Naive B cell (primary cell): ENCODE results near the gene POP4. TPM values are rescaled to one million over a fixed set of nuclear protein-coding genes. Genes with fewer than 3 reads are reported as not detected.
"Not testable (repeated sequence)": the region's sequence is repeated elsewhere in the genome, so short reads cannot be mapped to it uniquely, and the experiment has no call there.

Experiments
- ATAC-seq, 2 donors: fragments of 150-1000 bp; cut with Tn5 transposase; 2 replicates each; pipeline ENCODE4 v1.10.0; 2021; ENCODE audit warnings: low read depth in 2 of 2, mild to moderate bottlenecking in 2 of 2, moderate library complexity in 2 of 2
- DNase-seq: peaks from one replicate; pipeline ENCODE4 v3.0.0; 2022
- H3K27ac Mint-ChIP-seq, 6 donors: one replicate each; pipeline ENCODE4 v1.8.0; 2020 to 2022; ENCODE audit warnings: mild to moderate bottlenecking in 6 of 6, mixed read lengths in 6 of 6, moderate library complexity in 5 of 6, inconsistent platforms in 2 of 6
- H3K27me3 Mint-ChIP-seq, 3 donors: one replicate each; pipeline ENCODE4 v1.8.0; 2021 to 2022; ENCODE audit warnings: mixed read lengths in 3 of 3, mild to moderate bottlenecking in 1 of 3
- H3K36me3 Mint-ChIP-seq, 2 donors: one replicate each; pipeline ENCODE4 v1.8.0; 2020 to 2022; ENCODE audit warnings: mixed read lengths in 2 of 2, inconsistent platforms in 1 of 2, mild to moderate bottlenecking in 1 of 2
- H3K4me1 Mint-ChIP-seq, 3 donors: one replicate each; pipeline ENCODE4 v1.8.0; 2020 to 2022; ENCODE audit warnings: mixed read lengths in 3 of 3, inconsistent platforms in 1 of 3, mild to moderate bottlenecking in 1 of 3, moderate library complexity in 1 of 3
- H3K4me3 Mint-ChIP-seq, 8 donors: one replicate each; pipeline ENCODE4 v1.8.0; 2020 to 2022; ENCODE audit warnings: mild to moderate bottlenecking in 8 of 8, mixed read lengths in 8 of 8, moderate library complexity in 8 of 8, inconsistent platforms in 2 of 8
- H3K9me3 Mint-ChIP-seq, 7 donors: one replicate each; pipeline ENCODE4 v1.8.0; 2020 to 2022; ENCODE audit warnings: mixed read lengths in 7 of 7, mild to moderate bottlenecking in 5 of 7, inconsistent platforms in 2 of 7, moderate library complexity in 1 of 7
- polyA plus RNA-seq, 6 donors: library from polyadenylated mRNA; unstranded; fragments of 300-500 nt; fragmentation: Illumina TruSeq; gene quantifications; one replicate each; pipeline ENCODE4 v1.2.3, GENCODE V29; 2021; ENCODE audit warnings: low read depth in 6 of 6

POP4 gene
- polyA plus RNA-seq, 6 donors from 2014 or later: 106 to 154 (median 137) TPM

- DNase-seq (no peak), ATAC-seq (no peak)
- Mint-ChIP-seq H3K9me3 (no peaks in the 10 kb centered on the region), H3K4me3 (no peak overlapping the region), H3K4me1 (peaks cover 11 to 31% (median 28%) of the 10 kb centered on the region in 3 donors), H3K27ac (no peak overlapping the region), H3K27me3 (peaks cover 0 to 35% (median 17%) of the 10 kb centered on the region in 3 donors), H3K36me3 (peaks cover 7 to 20% of the 10 kb centered on the region in 2 donors)
Observed at GRCh38 chr19:29618871-29619270, 12.8 kb downstream of the POP4 start.

DNA sequence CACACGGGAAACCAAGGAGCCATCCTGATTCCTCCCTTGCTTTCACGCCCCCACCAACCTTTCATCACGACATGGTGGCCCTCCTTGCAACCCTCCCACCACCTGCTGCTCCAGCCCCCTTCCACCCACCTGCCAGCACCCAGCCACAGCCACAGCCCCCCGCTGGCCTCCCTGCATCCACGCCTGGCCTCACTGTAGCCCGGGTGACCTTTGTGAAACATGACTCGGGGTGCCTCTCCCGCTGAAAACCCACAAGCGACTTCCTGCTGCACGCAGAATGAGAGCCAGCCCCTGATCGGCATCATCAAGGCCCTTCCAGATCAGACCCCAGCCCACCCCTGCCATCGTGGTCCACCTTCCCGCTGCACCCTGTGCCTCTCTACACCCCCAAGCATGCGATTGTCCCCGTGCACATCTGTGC, 14.9 kb downstream of the POP4 start:
- Mint-ChIP-seq H3K27me3 (peaks cover 0 to 39% (median 21%) of the 10 kb centered on the region in 3 donors), H3K4me3 (peak overlapping the region in 1 of 8 donors; percentile 14), H3K36me3 (peaks cover 0 to 7% of the 10 kb centered on the region in 2 donors), H3K9me3 (no peaks in the 10 kb centered on the region), H3K27ac (peak overlapping the region in 1 of 6 donors; percentile 79), H3K4me1 (peaks cover 11 to 31% (median 28%) of the 10 kb centered on the region in 3 donors)
- DNase-seq: no peak
- no peak for ATAC-seq

GRCh38 chr19:29622166-29623070, 16.3 kb downstream of the POP4 start:
- peak overlapping the region in 2 of 6 donors; percentile 28 to 71 for H3K27ac Mint-ChIP-seq
- no peaks in the 10 kb centered on the region for H3K36me3 Mint-ChIP-seq
- ATAC-seq (peak; percentile 86 to 94), DNase-seq (no peak)
- H3K4me1 Mint-ChIP-seq: peaks cover 7 to 28% (median 26%) of the 10 kb centered on the region in 3 donors
- peaks cover 0 to 39% (median 21%) of the 10 kb centered on the region in 3 donors for H3K27me3 Mint-ChIP-seq
- peak overlapping the region in 3 of 8 donors; percentile 44 to 70 (median 45) for H3K4me3 Mint-ChIP-seq
- no peaks in the 10 kb centered on the region for H3K9me3 Mint-ChIP-seq

DNA sequence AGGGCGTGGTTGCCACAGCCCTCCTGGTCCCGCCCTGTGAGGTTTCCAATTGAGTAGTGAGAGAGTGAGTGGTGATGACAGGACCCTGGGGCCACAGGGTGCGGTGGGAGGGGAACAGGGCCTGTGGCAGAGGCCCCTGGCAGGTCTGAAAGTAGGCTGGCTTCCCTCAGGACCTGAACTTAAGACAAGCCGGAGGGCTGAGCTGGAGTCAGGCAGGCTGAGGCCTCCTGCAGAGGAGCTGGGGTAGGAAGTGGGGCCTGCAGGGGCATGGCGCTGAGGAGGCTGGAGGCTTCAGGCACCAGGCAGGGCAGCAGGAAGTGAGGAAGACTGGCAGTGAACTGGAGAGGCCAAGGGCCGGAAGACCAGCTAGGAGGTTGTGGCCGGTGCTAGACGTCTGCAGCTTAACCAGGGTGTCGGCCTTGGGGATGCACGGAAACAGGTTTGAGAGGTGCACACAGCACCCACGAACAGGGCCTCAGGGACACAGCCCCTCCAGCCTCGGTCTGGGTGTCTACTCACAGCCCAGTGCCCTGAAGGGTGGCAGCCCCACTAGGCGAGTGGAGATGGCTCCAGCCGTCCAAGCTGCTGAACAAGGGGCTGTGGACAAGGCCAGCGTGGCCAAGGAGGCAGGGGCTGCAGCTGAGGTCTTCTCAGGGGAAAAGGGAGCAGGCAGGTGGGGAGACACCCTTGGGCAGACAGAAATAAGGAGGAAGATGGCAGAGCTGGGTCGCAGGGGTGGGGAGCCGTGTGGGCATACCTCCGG, 17.8 kb downstream of the POP4 start:
- H3K9me3 Mint-ChIP-seq: no peaks in the 10 kb centered on the region
- H3K4me1 Mint-ChIP-seq: peaks cover 7 to 28% (median 25%) of the 10 kb centered on the region in 3 donors
- DNase-seq (no peak), ATAC-seq (no peak)
- H3K36me3 Mint-ChIP-seq: no peaks in the 10 kb centered on the region
- H3K27ac Mint-ChIP-seq: peak overlapping the region in 2 of 6 donors; percentile 19 to 41
- H3K27me3 Mint-ChIP-seq: peaks cover 0 to 39% (median 21%) of the 10 kb centered on the region in 3 donors
- peak overlapping the region in 1 of 8 donors; percentile 24 for H3K4me3 Mint-ChIP-seq

DNA sequence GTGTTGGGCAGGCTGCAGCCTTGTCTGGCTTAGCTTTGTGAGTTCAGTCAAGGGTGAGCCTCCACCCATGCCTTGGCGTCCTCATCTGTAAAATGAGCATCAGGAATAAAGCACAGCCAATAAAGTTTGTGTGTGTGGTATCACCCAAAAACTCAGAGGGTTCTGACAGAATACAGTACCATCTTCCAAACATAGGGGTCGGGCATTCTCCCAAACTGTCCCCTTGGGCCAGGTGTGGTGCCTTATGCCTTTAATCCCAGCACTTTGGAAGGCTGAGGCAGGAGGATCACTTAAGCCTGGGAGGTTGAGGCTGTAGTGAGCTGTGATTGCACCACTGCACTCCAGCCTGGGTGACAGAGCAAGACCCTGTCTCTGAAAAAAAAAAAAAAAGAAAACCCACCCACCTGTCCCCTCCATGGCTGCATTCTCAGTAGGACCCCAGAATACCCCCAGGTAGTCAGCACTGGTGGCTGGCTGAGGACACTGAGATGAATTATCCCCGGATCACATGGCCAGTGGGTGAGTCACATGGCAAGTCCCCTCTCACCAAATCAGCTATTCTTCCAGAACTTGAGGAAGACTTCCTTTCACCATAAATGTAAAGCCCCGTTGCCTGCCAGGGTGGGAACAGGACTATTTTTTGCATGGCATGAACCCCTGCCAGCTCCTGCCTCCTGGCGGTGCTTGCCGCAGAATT, 18.6 kb downstream of the POP4 start:
- Mint-ChIP-seq H3K27me3 (peaks cover 0 to 39% (median 21%) of the 10 kb centered on the region in 3 donors), H3K4me1 (peaks cover 7 to 28% (median 25%) of the 10 kb centered on the region in 3 donors), H3K4me3 (no peak overlapping the region), H3K36me3 (no peaks in the 10 kb centered on the region), H3K27ac (no peak overlapping the region), H3K9me3 (no peaks in the 10 kb centered on the region)
- DNase-seq (no peak), ATAC-seq (no peak)

DNA sequence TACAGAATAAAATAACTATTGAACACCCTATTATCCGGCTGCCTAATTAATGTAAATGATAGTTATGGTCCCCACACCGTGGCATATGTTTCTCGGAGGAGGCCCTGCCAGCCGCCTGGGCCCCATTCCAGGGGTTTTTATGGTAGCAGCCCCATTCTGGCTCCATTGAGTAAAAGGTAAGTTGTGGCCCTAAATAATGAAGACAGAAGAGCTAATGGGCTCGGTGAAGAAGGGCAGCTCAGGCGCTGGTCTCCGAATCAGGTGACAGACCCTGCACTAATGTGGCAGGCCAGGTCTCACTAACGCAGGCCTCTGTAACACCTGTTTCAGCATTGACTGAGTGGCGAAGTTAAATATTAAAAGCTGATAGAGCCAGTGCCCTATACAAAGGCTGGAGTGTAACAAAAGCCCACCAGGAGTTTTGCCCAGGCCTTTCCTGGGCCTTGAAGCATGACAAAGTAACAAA, 19.1 kb downstream of the POP4 start:
- DNase-seq: no peak
- Mint-ChIP-seq H3K27ac (no peak overlapping the region), H3K4me1 (peaks cover 7 to 25% (median 24%) of the 10 kb centered on the region in 3 donors), H3K36me3 (no peaks in the 10 kb centered on the region), H3K9me3 (peaks cover 0 to 1% (median 0%) of the 10 kb centered on the region in 7 donors), H3K27me3 (peaks cover 0 to 37% (median 20%) of the 10 kb centered on the region in 3 donors), H3K4me3 (no peak overlapping the region)
- ATAC-seq: no peak

DNA sequence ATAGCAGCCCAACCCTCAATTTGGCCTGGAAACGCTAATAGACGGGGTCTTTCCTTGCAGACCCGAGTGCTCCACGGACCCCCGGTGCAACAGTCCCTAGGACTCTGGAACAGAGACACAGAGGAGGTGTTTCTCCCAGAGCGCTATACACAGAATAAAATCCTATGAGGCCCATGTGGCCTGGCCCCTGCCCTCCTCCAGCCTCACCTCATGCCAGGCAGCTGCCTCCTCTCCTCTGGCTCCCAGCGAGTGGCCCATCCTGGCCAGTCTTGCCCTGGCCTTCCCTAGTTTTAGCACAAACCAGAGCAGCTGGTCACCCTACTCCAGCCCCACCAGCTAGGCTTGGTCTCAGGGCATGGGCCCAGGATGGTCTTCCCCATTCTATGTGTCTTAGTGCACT, 20.3 kb downstream of the POP4 start:
- ATAC-seq (no peak), DNase-seq (no peak)
- H3K27ac Mint-ChIP-seq: peak overlapping the region in 2 of 6 donors; percentile 21 to 53
- H3K27me3 Mint-ChIP-seq: peaks cover 0 to 26% (median 15%) of the 10 kb centered on the region in 3 donors
- peaks cover 0 to 1% (median 0%) of the 10 kb centered on the region in 7 donors for H3K9me3 Mint-ChIP-seq
- peaks cover under 1 to 14% (median 13%) of the 10 kb centered on the region in 3 donors for H3K4me1 Mint-ChIP-seq
- H3K36me3 Mint-ChIP-seq: no peaks in the 10 kb centered on the region
- no peak overlapping the region for H3K4me3 Mint-ChIP-seq

DNA sequence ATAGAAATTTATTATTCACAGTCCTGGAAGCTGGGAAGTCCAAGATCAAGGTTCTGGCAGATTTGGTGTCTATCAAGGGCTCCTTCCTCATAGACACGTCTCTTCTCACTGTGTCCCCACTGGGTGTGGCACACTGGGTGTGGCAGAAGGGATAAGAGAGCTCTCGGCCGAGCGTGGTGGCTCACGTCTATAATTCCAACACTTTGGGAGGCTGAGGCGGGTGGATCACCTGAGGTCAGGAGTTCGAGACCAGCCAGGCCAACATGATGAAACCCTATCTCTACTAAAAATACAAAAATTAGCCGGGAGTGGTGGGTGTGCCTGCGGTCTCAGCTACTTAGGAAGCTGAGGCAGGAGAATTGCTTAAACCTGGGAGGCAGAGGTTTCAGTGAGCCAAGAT, 20.7 kb downstream of the POP4 start:
- ATAC-seq, H3K4me3 Mint-ChIP-seq, DNase-seq, H3K36me3 Mint-ChIP-seq, H3K9me3 Mint-ChIP-seq, H3K4me1 Mint-ChIP-seq: not testable (repeated sequence)
- H3K27me3 Mint-ChIP-seq: peaks cover 0 to 21% (median 10%) of the 10 kb centered on the region in 3 donors
- peak overlapping the region in 1 of 6 donors; percentile 6 for H3K27ac Mint-ChIP-seq

DNA sequence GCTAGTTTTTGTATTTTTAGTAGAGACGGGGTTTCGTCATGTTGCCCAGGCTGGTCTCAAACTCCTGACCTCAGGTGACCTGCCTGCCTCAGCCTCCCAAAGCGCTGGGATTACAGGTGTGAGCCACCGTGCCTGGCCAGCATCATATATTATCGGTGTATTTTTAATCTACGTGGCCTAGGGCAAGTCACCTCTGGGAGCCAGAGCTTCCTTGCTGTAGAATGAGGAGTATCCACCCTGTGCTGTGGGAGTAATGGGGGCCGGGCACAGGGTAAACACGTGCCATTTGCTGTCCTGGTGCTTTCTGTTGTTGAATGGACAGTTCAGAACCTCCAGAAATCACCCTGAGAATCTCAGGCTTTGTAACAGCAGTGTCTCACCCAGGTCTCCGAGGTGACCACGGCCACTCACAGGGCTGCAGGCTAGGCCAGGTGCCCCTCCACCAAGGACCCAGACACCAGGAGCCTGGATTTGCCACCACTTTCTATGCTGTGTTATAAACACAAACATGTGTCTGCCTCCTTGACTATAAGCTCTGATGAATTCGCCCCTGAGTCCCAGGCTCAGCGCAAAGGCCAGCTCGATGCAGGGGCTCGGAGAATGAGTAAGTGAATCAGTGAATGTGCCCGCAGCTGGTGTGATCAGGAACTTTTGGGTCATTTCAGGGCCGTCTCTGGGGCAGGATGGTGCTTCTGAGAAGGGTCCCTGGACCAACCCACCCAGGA, 22.7 kb downstream of the POP4 start:
- Mint-ChIP-seq H3K36me3 (no peaks in the 10 kb centered on the region), H3K9me3 (peaks cover 0 to 2% (median 0%) of the 10 kb centered on the region in 7 donors), H3K4me3 (no peak overlapping the region), H3K27me3 (peaks cover 0 to 4% (median 4%) of the 10 kb centered on the region in 3 donors), H3K4me1 (no peaks in the 10 kb centered on the region), H3K27ac (no peak overlapping the region)
- no peak for ATAC-seq
- DNase-seq: no peak

- no peak for DNase-seq
- no peak for ATAC-seq
- H3K4me1 Mint-ChIP-seq: no peaks in the 10 kb centered on the region
- H3K27me3 Mint-ChIP-seq: peaks cover 0 to 4% (median 0%) of the 10 kb centered on the region in 3 donors
- H3K27ac Mint-ChIP-seq: no peak overlapping the region
- peaks cover 0 to 7% (median 0%) of the 10 kb centered on the region in 7 donors for H3K9me3 Mint-ChIP-seq
- H3K36me3 Mint-ChIP-seq: no peaks in the 10 kb centered on the region
- H3K4me3 Mint-ChIP-seq: no peak overlapping the region
Observed at GRCh38 chr19:29629836-29630534, 23.9 kb downstream of the POP4 start.

- Mint-ChIP-seq H3K27ac (no peak overlapping the region), H3K4me3 (no peak overlapping the region), H3K9me3 (peaks cover 0 to 7% (median 0%) of the 10 kb centered on the region in 7 donors), H3K4me1 (no peaks in the 10 kb centered on the region), H3K36me3 (no peaks in the 10 kb centered on the region), H3K27me3 (peaks cover 0 to 4% (median under 1%) of the 10 kb centered on the region in 3 donors)
- ATAC-seq: no peak
- DNase-seq: no peak
Observed at GRCh38 chr19:29630655-29631054, 24.6 kb downstream of the POP4 start.

GRCh38 chr19:29631450-29631849, 25.4 kb downstream of the POP4 start:
- H3K9me3 Mint-ChIP-seq: peaks cover 0 to 7% (median 0%) of the 10 kb centered on the region in 7 donors
- ATAC-seq (no peak), DNase-seq (no peak)
- H3K27me3 Mint-ChIP-seq: peaks cover 0 to 7% (median 4%) of the 10 kb centered on the region in 3 donors
- no peaks in the 10 kb centered on the region for H3K36me3 Mint-ChIP-seq
- H3K27ac Mint-ChIP-seq: no peak overlapping the region
- H3K4me3 Mint-ChIP-seq: no peak overlapping the region
- H3K4me1 Mint-ChIP-seq: no peaks in the 10 kb centered on the region
